Stimulated activated CD8-positive, alpha-beta memory T cell treated with anti-CD3 and anti-CD28 coated beads, Interleukin-7, amount 100 ng/mL, for 24 hours (primary cell): ENCODE results near the gene RNF151.
"Not testable (repeated sequence)": the region's sequence is repeated elsewhere in the genome, so short reads cannot be mapped to it uniquely, and the experiment has no call there.

ENCODE experiments used
- DNase-seq: peaks from one replicate; pipeline ENCODE4 v3.0.0-alpha.2; 2020; ENCODE audit warnings: low read depth

Gene RNF151

GRCh38 chr16:2007081-2007836 lies 40.6 kb downstream of the RNF151 start:
- DNase-seq = no peak

- DNase-seq = no peak
Observed at GRCh38 chr16:2008009-2008526, 41.4 kb downstream of the RNF151 start.

GRCh38 chr16:2008631-2009163 lies 42.0 kb downstream of the RNF151 start:
- DNase-seq = no peak

- no peak for DNase-seq
Observed at GRCh38 chr16:2009164-2009711, 42.6 kb downstream of the RNF151 start.

GRCh38 chr16:2009791-2010510 lies 43.3 kb downstream of the RNF151 start, which contains the start of gene ZNF598:
Gene ZNF598 (minus strand): TSS chr16:2009821.
- no peak for DNase-seq

GRCh38 chr16:2011726-2012125 lies 45.1 kb downstream of the RNF151 start:
- not testable (repeated sequence) for DNase-seq

GRCh38 chr16:2013527-2013926 lies 46.9 kb downstream of the RNF151 start:
- no peak for DNase-seq

- no peak for DNase-seq
Observed at GRCh38 chr16:2015117-2015946, 48.7 kb downstream of the RNF151 start.

GRCh38 chr16:2015947-2016208 lies 49.2 kb downstream of the RNF151 start:
- no peak for DNase-seq

GRCh38 chr16:2016407-2016922 lies 49.8 kb downstream of the RNF151 start:
- DNase-seq = no peak
